Activated CD8-positive, alpha-beta memory T cell treated with anti-CD3 and anti-CD28 coated beads, Interleukin-2, amount 50 U/mL, for 1 hour (primary cell): ENCODE data around the gene VANGL2.

ENCODE experiments used
- DNase-seq: peaks from one replicate; pipeline ENCODE4 v3.0.0-alpha.2; 2020; ENCODE audit errors: extremely low read depth

Gene VANGL2

DNA sequence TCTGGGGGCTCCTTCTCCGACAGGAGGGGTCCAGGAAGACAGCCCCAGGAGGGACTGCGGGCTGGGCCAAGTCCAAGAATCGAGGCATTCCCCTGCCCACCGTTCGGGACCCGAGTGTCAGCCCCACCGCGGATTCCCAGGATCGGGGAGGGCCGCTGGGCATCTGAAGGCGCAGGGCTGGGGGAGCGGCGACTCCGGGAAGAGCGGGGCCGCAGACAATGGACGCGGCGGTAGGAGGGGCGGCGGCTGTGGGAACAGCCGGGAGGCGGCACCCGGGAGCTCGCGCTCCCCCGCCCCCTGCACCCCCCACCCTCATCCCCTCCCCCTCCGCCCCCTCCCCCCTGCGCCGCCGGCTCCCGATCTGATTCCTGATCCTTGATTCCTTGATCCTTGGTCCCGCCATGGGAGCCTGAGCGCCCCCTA, at the start of gene VANGL2:
TSS of gene VANGL2 (plus strand) at position 342 of the 423 bp plus-strand sequence. CDS start 15,274 bp downstream, outside the sequence.
- DNase-seq: no peak

DNA sequence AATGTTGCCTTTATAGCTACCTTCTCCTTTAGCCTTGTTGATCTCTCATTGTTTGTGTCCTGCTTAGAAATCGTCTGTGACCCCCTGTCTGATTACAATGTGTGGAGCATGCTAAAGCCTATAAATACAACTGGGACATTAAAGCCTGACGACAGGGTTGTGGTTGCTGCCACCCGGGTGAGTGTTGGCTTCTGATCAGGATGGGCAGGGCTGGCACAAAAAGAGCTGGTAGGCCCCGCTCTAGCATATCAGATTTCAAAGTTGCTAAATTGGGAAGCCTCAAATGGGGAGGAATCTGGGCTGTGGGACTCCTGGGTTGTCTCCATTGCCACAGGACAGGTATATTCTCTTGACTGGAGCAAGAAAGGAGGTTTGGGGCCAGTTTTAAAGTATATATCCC, 48.7 kb upstream of the VANGL2 start:
- DNase-seq: no peak

DNA sequence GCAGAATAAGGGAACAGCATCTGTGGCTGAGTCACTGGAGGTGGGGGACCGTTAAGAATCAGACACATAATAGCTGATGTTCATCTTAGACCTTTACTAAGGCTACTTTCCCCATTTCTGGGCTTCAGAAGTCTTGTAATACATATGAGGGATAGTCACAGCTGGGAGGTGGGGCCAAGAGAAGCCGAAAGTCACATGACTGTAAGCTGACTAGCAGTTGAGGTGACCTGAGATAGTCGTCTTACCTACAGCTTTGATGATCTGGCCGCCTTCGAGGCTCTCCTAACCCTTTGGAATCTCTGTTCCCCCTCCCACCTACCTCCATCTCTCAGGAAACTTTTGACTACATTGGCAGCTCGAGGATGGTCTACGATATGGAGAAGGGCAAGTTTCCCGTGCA, 47.8 kb upstream of the VANGL2 start:
- no peak for DNase-seq

GRCh38 chr1:160353223-160353622, 47.1 kb upstream of the VANGL2 start:
- no peak for DNase-seq

GRCh38 chr1:160354388-160354985, 45.9 kb upstream of the VANGL2 start:
- no peak for DNase-seq

DNA sequence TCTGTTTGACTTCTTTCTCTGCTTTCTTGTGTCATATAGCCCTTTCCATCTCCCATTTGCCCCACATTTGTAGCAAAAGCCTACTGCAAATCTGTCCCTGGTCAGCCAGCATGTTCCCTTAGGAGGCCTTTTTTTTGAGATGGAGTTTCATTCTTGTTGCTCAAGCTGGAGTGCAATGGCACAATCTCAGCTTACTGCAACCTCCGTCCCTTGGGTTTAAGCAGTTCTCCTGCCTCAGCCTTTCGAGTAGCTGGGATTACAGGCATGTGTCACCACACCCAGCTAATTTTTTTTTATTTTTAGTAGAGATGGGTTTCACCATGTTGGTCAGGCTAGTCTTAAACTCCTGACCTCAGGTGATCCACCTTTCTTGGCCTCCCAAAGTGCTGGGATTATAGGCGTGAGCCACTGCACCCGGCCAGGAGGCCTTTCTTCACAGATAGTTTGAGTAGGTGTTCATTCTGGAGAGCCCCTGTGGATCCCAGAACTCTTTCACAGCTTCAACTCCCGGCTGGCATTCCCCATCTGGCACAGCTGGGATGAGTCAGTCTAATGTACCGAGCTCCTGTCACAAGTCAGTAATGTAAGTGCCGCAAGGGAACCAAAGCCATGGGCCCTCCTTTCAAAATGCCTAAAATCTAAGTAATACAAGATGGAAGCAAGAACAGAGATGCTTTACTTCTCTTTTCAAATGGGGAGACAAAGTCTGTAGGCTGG, 42.9 kb upstream of the VANGL2 start:
- DNase-seq: no peak

GRCh38 chr1:160358073-160358472, 42.3 kb upstream of the VANGL2 start:
- no peak for DNase-seq

GRCh38 chr1:160359559-160360226, 40.7 kb upstream of the VANGL2 start:
- no peak for DNase-seq

GRCh38 chr1:160360227-160360695, 40.1 kb upstream of the VANGL2 start:
- DNase-seq: no peak

DNA sequence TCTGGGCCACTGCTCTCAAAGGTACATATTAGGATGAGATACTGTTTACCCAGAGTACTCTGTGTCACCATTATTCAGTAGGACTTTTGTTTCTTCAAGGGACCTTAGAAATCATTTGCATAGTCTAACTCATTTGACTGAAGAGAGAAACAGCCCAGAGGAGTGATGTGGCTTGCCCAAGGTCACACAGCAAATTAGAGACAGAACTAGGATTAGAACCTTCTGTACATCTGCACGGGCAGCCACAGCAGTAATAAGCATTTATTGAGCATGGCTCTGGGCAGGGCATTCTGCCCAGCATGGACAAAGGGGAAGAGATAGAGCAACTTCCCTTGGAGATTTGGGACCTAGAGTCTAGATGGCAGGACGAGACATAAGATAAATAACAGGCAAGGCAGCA, 39.2 kb upstream of the VANGL2 start:
- DNase-seq: no peak

GRCh38 chr1:160361814-160362167, 38.6 kb upstream of the VANGL2 start:
- no peak for DNase-seq

DNA sequence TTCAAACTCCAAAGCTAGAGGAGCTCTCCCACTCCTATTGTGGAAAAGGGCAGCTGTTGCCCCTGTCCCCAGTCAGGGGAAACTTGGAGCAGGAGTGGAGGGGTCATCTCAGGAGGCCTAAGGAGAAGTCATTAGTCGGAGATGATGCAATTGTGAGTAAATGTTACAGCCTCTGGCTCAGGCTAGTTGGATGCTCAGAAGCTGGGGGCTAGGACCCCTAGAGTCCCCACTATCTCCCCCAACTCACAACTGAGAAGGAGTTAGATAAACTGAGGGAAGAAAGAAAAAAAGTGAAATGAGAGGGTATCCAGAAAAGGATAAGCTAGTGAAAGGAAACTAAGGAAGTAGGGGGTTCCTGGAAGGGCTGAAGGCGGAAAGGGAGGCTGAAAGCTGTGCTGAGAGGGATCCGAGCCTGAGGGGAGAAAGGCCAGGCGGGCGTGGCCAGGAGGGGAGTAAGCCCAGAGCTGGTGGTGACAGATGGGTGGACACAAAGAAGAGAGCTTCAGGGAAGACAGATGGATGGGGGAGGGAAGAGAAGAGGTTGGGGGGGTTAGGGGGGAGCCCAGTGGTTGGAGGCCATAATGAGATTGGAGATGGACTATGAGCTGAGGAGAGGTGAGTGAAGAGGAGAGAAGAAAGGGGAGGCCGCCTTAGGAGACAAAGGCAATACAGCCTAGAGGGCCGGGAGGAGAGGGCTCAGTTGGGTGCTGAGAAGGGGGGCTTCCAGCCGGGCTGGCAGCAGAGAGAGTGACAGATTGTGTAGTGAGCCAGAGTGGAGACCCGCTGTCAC, 38.0 kb upstream of the VANGL2 start:
- no peak for DNase-seq

DNA sequence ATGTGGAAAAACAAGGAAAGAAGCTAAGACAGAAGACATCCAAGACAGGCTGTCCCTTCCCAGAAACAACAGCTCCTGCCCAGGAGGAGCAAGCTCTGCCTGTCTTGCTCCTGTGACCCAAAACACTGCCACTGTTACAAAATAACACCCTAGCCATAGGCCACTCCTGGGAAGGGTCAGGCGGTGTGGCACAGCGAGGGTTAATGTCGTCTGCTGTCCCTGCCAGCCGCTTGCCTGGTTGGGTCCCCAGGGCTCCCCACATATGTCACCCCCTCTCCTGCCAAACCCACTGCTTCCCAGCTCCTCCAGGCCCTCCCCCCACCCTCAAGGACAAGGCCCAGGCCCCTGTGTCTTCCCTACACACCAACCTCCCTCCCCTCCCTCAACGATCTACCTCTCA, 37.4 kb upstream of the VANGL2 start:
- no peak for DNase-seq

DNA sequence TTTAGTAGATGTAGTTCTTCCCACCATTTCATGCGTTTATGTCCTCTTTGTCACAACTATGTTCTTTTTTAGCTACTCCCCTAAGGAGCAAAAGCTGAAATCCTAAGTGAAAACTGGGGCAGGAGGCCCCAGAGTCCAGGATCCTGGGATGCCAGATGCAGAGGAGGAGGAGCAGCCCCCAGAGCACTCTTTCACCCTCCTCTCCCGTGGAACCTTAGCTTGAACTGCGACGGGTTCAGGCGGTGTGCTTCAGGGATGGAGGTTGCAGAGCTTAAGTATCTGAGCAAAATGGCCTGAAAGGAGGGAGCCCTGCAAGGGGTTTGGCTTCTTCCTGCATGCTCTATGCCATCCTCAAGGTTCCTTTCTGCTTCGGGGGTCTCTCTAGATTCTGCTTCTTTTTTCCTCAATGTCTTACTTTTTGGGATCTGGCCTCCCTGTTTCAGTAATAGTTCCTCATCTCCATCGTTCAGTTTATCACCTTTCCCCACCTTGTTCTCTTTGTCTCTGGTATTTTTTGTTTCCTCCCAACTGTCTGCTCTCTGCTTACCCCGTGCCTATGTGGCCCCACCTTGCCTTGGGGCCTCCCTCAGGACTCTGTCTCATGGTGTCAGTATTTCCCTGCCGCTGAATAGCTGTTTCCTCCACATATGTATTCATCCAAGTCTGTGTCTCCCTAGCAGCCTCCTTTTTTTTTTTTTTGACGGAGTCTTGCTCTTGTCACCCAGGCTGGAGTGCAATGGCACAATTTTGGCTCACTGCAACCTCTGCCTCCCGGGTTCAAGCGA, 36.2 kb upstream of the VANGL2 start:
- no peak for DNase-seq

DNA sequence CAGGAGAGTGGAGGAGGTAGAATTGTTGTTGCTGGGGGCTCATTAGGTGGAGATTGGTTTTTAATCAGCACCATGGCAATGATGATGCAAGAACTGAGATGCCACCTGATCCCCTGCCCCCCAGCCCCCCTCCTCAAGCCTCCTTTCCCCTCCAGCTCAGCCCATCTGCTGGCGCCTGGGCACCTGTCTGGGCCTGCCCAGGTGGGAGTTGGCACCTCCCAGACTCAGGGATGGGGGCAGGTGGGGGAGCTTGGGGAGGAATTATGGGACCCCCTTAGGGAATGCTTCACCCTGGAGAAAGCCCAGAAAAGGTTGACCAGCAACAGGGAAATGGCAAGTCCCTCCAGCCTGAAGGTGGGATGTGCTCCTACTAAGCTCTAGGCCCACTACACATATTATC, 35.0 kb upstream of the VANGL2 start:
- DNase-seq: no peak

DNA sequence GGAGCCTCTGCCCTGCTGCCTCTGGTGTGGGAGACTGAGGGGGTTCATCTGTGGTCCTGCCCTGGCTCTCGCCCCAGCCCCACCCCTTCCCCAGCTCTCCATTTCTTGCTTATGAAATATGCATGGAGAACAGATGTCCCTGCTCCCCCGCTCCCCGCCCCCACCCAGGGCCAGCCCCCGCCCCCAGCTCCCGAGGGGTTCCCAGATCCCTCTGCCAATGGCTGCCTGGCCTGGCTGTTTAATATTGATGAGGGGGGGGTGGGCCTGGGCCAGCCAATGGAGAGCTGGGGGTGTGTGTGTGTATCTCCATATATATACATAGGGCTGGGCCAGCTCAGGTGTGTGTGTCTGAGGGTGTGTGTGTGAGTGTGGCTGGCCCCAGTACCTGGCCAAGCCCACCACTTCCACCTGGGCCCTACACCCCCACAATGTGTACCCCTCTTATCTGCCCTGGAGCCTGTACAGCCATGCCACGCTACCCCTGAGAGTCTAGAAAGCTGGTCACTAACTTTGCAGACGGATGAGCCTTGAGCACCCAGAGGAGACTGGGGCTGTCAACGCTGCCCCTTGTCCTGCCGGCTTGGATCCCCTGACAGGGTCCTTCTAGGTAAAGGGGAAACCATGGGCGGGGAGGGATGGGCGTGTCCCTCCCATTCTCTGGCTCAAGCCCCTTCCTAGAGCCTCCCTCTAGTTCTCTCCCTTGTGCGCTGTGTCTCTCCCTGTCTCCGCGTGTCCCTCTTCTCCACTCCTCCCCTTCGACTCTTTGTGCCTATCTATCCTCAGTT, 33.4 kb upstream of the VANGL2 start, which contains the start of gene NHLH1:
TSS of gene NHLH1 (plus strand) at position 341 of the 785 bp plus-strand sequence. CDS start 3,661 bp downstream, outside the sequence.
- no peak for DNase-seq

DNA sequence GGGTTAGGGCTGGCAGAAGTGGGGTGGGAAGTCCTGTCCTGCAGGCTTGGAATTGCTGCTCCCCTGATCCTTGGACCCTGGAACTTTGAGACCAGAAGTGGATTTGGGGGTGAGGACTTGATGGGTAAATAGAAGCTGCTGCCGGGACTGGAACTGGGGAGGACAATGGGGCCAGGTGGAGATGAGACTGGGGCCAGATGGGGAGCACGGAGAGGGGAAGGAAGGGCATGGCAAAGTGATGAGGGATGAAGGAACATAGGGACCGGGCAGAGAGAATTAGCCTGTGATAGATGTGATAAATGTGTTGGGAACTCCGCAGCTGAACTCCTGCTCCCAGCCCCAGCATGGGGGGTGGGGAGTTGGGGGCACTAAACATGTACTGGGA, 32.9 kb upstream of the VANGL2 start:
- DNase-seq: no peak

GRCh38 chr1:160367934-160368923, 32.1 kb upstream of the VANGL2 start:
- DNase-seq: no peak

DNA sequence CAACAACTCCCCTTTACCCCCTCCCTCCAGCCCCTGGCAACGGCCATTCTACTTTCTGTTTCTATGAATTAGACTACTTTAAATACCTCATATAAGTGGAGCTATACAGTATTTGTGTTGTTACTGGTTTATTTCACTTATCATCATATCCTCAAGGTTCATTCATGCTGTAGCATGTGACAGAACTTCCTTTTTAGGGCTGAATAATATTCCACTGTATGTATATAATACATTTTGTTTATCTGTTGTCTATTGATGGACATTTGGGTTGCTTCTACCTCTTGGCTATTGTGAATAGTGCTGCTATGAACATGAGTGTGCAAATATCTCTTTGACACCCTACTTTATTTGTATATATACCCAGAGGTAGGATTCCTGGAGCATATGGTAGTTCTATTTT, 31.3 kb upstream of the VANGL2 start:
- no peak for DNase-seq
